HL-60 (cell line): ENCODE data around the gene ASB7.

Experiments used
- DNase-seq, 2 experiments: peaks; one replicate each; pipeline ENCODE4 v3.0.0-alpha.2; 2010 to 2020; ENCODE audit warnings: low read depth in 1 of 2, low spot score in 1 of 2
- H3K27ac ChIP-seq: fragments of 250-450 bp; sonication (Bioruptor Pico); replicated peaks from 2 replicates; pipeline ENCODE4 v1.5.1; 2020; ENCODE audit warnings: mild to moderate bottlenecking, moderate library complexity
- H3K27me3 ChIP-seq: fragments of 250-450 bp; sonication (Bioruptor Pico); 2 replicates; pipeline ENCODE4 v1.5.1; 2021; ENCODE audit warnings: mild to moderate bottlenecking, moderate library complexity; ENCODE audit not compliant: insufficient read depth, poor library complexity, severe bottlenecking
- H3K4me3 ChIP-seq: replicated peaks from 2 replicates; pipeline ENCODE4 v1.5.1; 2011; ENCODE audit warnings: mild to moderate bottlenecking, control low read depth, low read length; ENCODE audit not compliant: insufficient read depth
- GABPA ChIP-seq: IDR thresholded peaks from 2 replicates; pipeline ENCODE4 v1.6.1; 2012; ENCODE audit warnings: low read depth
- POLR2AphosphoS5 ChIP-seq: IDR thresholded peaks from 2 replicates; pipeline ENCODE4 v1.6.1; 2012; ENCODE audit warnings: low read depth
- SPI1 ChIP-seq: IDR thresholded peaks from 2 replicates; pipeline ENCODE4 v1.6.1; 2012; ENCODE audit warnings: low read depth, mild to moderate bottlenecking, borderline replicate concordance
- TF ChIP-seq, protein P1 (sequence below): IDR thresholded peaks from one replicate; pipeline ENCODE4 v1.5.1; 2011; ENCODE audit warnings: low read length, control low read depth, inconsistent platforms; ENCODE audit not compliant: insufficient read depth
- TF ChIP-seq, protein P2 (sequence below): IDR thresholded peaks from 2 replicates; pipeline ENCODE4 v1.6.1; 2012; ENCODE audit warnings: low read depth; ENCODE audit not compliant: insufficient replicate concordance

Gene ASB7

DNA sequence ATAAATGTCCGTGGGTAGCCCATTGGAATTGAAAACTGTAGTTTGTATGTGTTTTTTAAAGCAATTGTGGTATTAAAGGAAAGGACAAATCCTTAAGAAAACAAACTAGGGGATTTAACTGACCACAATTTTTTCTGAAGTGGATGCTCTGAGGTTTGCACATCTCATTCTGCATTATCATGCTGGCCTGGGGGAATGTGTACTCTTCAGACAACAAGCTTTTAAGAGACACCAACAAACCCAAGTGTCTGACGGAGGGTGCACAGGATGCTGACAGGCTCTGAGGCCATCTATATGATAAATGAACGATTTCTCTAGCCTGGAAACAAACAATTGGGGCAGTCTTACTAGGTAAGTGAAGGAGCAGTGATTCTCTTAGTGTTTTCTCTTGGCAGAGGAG, 9.5 kb upstream of the ASB7 start:
- TF ChIP-seq, protein P1, sequence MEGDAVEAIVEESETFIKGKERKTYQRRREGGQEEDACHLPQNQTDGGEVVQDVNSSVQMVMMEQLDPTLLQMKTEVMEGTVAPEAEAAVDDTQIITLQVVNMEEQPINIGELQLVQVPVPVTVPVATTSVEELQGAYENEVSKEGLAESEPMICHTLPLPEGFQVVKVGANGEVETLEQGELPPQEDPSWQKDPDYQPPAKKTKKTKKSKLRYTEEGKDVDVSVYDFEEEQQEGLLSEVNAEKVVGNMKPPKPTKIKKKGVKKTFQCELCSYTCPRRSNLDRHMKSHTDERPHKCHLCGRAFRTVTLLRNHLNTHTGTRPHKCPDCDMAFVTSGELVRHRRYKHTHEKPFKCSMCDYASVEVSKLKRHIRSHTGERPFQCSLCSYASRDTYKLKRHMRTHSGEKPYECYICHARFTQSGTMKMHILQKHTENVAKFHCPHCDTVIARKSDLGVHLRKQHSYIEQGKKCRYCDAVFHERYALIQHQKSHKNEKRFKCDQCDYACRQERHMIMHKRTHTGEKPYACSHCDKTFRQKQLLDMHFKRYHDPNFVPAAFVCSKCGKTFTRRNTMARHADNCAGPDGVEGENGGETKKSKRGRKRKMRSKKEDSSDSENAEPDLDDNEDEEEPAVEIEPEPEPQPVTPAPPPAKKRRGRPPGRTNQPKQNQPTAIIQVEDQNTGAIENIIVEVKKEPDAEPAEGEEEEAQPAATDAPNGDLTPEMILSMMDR, result no peak
- no peak for TF ChIP-seq GABPA
- no peaks in the 10 kb centered on the region for H3K27me3 ChIP-seq
- no peak for DNase-seq
- H3K4me3 ChIP-seq, result no peak overlapping the region
- no peak overlapping the region for H3K27ac ChIP-seq

DNA sequence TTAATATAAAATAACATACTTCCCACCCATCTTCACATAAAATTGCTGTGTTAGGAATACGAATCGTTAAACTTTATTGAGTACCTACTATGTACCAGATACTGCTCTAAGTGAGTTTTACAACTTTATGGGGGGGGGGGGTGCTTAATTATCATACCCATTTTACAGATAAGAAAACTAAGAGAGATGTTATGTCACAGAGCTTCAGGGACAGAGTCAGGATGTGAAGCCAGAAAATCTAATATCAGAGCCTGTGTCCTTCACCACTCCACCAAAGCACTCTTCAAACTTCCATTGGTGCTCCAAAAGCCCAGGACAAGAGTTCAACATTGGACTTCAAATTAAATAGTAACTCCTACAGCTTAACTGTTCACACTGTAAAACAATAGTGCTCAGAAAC, 9.0 kb upstream of the ASB7 start:
- H3K27me3 ChIP-seq, result no peaks in the 10 kb centered on the region
- no peak overlapping the region for H3K4me3 ChIP-seq
- H3K27ac ChIP-seq, result no peak overlapping the region
- no peak for DNase-seq
- TF ChIP-seq POLR2AphosphoS5 (no peak), SPI1 (no peak), GABPA (no peak)
- TF ChIP-seq, protein P1, result no peak
- TF ChIP-seq, protein P2, sequence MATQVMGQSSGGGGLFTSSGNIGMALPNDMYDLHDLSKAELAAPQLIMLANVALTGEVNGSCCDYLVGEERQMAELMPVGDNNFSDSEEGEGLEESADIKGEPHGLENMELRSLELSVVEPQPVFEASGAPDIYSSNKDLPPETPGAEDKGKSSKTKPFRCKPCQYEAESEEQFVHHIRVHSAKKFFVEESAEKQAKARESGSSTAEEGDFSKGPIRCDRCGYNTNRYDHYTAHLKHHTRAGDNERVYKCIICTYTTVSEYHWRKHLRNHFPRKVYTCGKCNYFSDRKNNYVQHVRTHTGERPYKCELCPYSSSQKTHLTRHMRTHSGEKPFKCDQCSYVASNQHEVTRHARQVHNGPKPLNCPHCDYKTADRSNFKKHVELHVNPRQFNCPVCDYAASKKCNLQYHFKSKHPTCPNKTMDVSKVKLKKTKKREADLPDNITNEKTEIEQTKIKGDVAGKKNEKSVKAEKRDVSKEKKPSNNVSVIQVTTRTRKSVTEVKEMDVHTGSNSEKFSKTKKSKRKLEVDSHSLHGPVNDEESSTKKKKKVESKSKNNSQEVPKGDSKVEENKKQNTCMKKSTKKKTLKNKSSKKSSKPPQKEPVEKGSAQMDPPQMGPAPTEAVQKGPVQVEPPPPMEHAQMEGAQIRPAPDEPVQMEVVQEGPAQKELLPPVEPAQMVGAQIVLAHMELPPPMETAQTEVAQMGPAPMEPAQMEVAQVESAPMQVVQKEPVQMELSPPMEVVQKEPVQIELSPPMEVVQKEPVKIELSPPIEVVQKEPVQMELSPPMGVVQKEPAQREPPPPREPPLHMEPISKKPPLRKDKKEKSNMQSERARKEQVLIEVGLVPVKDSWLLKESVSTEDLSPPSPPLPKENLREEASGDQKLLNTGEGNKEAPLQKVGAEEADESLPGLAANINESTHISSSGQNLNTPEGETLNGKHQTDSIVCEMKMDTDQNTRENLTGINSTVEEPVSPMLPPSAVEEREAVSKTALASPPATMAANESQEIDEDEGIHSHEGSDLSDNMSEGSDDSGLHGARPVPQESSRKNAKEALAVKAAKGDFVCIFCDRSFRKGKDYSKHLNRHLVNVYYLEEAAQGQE, result no peak

DNA sequence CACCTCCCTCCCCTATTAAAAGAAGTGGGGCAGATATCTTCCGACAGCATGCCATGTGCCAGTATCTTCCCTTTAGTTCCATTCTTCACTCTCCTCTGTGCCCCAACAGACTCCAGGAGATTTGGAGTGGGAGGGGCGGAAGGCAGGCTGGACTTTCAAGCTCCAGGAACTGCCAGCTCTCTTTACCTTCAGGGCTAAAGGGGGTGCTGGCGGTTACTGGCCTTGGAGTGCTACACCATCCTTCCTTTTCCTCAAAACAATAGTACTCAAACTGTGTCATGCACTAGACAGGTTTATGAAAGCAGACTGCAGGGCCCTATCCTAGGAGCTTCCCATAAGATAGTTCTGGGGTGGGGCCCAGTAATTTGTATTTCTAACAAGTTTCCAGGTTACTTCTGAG, 6.4 kb upstream of the ASB7 start:
- no peak for DNase-seq
- Histone ChIP-seq H3K27me3 (no peaks in the 10 kb centered on the region), H3K4me3 (no peak overlapping the region), H3K27ac (no peak overlapping the region)
- TF ChIP-seq SPI1 (no peak), POLR2AphosphoS5 (no peak), GABPA (no peak)
- TF ChIP-seq, protein P1, result no peak
- TF ChIP-seq, protein P2, result no peak

DNA sequence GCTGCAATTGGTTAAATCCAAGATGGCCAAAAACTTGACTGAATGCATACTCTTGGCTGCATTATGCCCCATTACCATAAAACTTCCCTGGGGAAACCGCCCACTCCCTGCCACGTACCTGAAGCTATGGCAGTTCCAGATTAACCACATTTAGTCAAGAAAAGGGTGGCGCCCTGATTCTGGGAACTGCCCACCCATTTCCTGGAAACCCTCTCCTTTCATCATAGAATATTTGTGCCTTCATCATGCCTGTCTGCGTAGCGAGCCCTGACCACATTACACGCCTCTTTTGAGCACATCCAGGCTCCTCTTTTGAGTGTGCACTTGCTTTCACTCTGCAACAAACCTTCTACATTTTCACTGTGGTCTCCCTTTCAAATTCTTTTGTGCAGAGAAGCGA, 5.6 kb upstream of the ASB7 start:
- no peak for TF ChIP-seq POLR2AphosphoS5
- no peak for DNase-seq

More for the DNA sequence above, 5.6 kb upstream of the ASB7 start:
- Histone ChIP-seq H3K4me3 (no peak overlapping the region), H3K27ac (no peak overlapping the region), H3K27me3 (no peaks in the 10 kb centered on the region)
